HepG2 (cell line): ENCODE measurements around the gene PGK1. TPM values are rescaled to one million over a fixed set of nuclear protein-coding genes. Genes with fewer than 3 reads are reported as not detected.

Source experiments
- AKAP8 ChIP-seq: sonication (generic); formaldehyde crosslinking; IDR thresholded peaks from 2 replicates; pipeline ENCODE4 v1.5.1; 2020; ENCODE audit warnings: mild to moderate bottlenecking, missing genetic modification reagents
- EHMT2 ChIP-seq: fragments of 200-600 bp; sonication (generic); IDR thresholded peaks from 2 replicates; pipeline ENCODE4 v1.7.0; 2017; ENCODE audit warnings: antibody characterized with exemption, low read depth, low read length, borderline replicate concordance
- NFE2L2 ChIP-seq: fragments of 150-350 bp; IDR thresholded peaks from 2 replicates; pipeline ENCODE4 v1.6.1; 2014; ENCODE audit warnings: low read length
- POGZ ChIP-seq: sonication (generic); formaldehyde crosslinking; IDR thresholded peaks from 2 replicates; pipeline ENCODE4 v1.4.0; 2020; ENCODE audit warnings: mild to moderate bottlenecking, missing genetic modification reagents
- RAD51 ChIP-seq: fragments of 450-650 bp; IDR thresholded peaks from 2 replicates; pipeline ENCODE4 v1.6.1; 2016; ENCODE audit warnings: borderline replicate concordance
- RNF2 ChIP-seq: fragments of 450-650 bp; conservative IDR thresholded peaks from 2 replicates; pipeline ENCODE4 v1.6.1; 2016; ENCODE audit warnings: low read depth
- XBP1 ChIP-seq: sonication (generic); formaldehyde crosslinking; IDR thresholded peaks from 2 replicates; pipeline ENCODE4 v1.5.0; 2020; ENCODE audit warnings: missing genetic modification reagents
- XRCC5 ChIP-seq: fragments of 200-400 bp; formaldehyde crosslinking; optimal IDR thresholded peaks from 2 replicates; pipeline ENCODE3; 2017; ENCODE audit warnings: mild to moderate bottlenecking, low read length
- ZKSCAN1 ChIP-seq: fragments of 150-350 bp; IDR thresholded peaks from 2 replicates; pipeline ENCODE4 v1.6.1; 2014; ENCODE audit warnings: low read length
- ZNF329 ChIP-seq: sonication (generic); formaldehyde crosslinking; IDR thresholded peaks from 2 replicates; pipeline ENCODE4 v1.9.0; 2021; ENCODE audit warnings: low read depth, mild to moderate bottlenecking, missing genetic modification reagents
- ZNF564 ChIP-seq: sonication (generic); formaldehyde crosslinking; IDR thresholded peaks from 2 replicates; pipeline ENCODE4 v1.8.1; 2023; ENCODE audit warnings: mild to moderate bottlenecking, missing genetic modification reagents
- ZNF646 ChIP-seq: sonication (generic); formaldehyde crosslinking; IDR thresholded peaks from 2 replicates; pipeline ENCODE4 v1.9.0; 2021; ENCODE audit warnings: mild to moderate bottlenecking, missing genetic modification reagents
- ZNF724P ChIP-seq: sonication (generic); formaldehyde crosslinking; IDR thresholded peaks from 2 replicates; pipeline ENCODE4 v1.8.0; 2022; ENCODE audit warnings: missing genetic modification reagents, borderline replicate concordance
- polyA plus RNA-seq, 8 experiments: library from polyadenylated mRNA; depleted of rRNA in 3 of 8; stranded (reverse) in 7 of 8; unstranded in 1 of 8; fragments of >200 nt; fragmentation: Illumina TruSeq in 4 of 8; extraction: Trizol in 4 of 8; gene quantifications; 2 replicates each; pipeline versions ENCODE4 v1.2.1 to v1.2.3, GENCODE V29; 2011 to 2016; ENCODE audit warnings: low read depth in 4 of 8, missing spikeins in 1 of 8, mixed read lengths in 1 of 8; ENCODE audit not compliant: insufficient read depth in 1 of 8
- total RNA-seq, 5 experiments: library from RNA; depleted of rRNA; stranded (reverse); fragments of >200 nt; fragmentation: Illumina TruSeq; extraction: Trizol; gene quantifications; 2 replicates each; pipeline ENCODE4 v1.2.3, GENCODE V29; 2016; ENCODE audit warnings: low read depth in 1 of 5
- TF ChIP-seq, protein P1 (sequence below): sonication (generic); formaldehyde crosslinking; IDR thresholded peaks from 2 replicates; pipeline ENCODE4 v1.9.0; 2021; ENCODE audit warnings: missing genetic modification reagents, borderline replicate concordance
- TF ChIP-seq, protein P2 (sequence below): sonication (generic); formaldehyde crosslinking; IDR thresholded peaks from 2 replicates; pipeline ENCODE4 v1.4.0; 2020; ENCODE audit warnings: missing genetic modification reagents
- TF ChIP-seq, protein P3 (sequence below): IDR thresholded peaks from 2 replicates; pipeline ENCODE4 v1.6.1; 2016; ENCODE audit warnings: missing genetic modification reagents, missing compliant biosample characterization

The PGK1 gene
- total and polyA plus RNA-seq, 2 of the 13 experiments (the other 11 are each of a cell fraction or from before 2014, with no cell fraction given), result 325 to 1,274 TPM

- TF ChIP-seq, protein P1, sequence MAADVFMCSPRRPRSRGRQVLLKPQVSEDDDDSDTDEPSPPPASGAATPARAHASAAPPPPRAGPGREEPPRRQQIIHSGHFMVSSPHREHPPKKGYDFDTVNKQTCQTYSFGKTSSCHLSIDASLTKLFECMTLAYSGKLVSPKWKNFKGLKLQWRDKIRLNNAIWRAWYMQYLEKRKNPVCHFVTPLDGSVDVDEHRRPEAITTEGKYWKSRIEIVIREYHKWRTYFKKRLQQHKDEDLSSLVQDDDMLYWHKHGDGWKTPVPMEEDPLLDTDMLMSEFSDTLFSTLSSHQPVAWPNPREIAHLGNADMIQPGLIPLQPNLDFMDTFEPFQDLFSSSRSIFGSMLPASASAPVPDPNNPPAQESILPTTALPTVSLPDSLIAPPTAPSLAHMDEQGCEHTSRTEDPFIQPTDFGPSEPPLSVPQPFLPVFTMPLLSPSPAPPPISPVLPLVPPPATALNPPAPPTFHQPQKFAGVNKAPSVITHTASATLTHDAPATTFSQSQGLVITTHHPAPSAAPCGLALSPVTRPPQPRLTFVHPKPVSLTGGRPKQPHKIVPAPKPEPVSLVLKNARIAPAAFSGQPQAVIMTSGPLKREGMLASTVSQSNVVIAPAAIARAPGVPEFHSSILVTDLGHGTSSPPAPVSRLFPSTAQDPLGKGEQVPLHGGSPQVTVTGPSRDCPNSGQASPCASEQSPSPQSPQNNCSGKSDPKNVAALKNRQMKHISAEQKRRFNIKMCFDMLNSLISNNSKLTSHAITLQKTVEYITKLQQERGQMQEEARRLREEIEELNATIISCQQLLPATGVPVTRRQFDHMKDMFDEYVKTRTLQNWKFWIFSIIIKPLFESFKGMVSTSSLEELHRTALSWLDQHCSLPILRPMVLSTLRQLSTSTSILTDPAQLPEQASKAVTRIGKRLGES (CRISPR knock-in tag), result no peak
- no peak for TF ChIP-seq ZNF329 (CRISPR knock-in tag)
- no peak for TF ChIP-seq NFE2L2
- peak; percentile 44 for TF ChIP-seq XRCC5
- TF ChIP-seq RAD51, result no peak
- no peak for TF ChIP-seq ZNF724P
- TF ChIP-seq ZKSCAN1, result no peak
- TF ChIP-seq, protein P2, sequence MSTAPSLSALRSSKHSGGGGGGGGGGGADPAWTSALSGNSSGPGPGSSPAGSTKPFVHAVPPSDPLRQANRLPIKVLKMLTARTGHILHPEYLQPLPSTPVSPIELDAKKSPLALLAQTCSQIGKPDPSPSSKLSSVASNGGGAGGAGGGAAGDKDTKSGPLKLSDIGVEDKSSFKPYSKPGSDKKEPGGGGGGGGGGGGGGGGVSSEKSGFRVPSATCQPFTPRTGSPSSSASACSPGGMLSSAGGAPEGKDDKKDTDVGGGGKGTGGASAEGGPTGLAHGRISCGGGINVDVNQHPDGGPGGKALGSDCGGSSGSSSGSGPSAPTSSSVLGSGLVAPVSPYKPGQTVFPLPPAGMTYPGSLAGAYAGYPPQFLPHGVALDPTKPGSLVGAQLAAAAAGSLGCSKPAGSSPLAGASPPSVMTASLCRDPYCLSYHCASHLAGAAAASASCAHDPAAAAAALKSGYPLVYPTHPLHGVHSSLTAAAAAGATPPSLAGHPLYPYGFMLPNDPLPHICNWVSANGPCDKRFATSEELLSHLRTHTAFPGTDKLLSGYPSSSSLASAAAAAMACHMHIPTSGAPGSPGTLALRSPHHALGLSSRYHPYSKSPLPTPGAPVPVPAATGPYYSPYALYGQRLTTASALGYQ, result no peak
- TF ChIP-seq AKAP8 (CRISPR knock-in tag), result peak; percentile 74; the same call in 1 of the 2 replicates
- no peak for TF ChIP-seq XBP1
- TF ChIP-seq RNF2, result no peak
- no peak for TF ChIP-seq ZNF646 (CRISPR knock-in tag)
- no peak for TF ChIP-seq ZNF564 (CRISPR knock-in tag)
- 0 out of 2 replicates have a peak, but pooled peaks have one; percentile 38 for TF ChIP-seq POGZ (CRISPR knock-in tag)
- TF ChIP-seq EHMT2, result no peak
- TF ChIP-seq, protein P3, sequence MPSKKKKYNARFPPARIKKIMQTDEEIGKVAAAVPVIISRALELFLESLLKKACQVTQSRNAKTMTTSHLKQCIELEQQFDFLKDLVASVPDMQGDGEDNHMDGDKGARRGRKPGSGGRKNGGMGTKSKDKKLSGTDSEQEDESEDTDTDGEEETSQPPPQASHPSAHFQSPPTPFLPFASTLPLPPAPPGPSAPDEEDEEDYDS (CRISPR knock-in tag), result no peak; the same call in 1 of the 2 replicates
Observed at GRCh38 chrX:78139160-78140123, 35.4 kb downstream of the PGK1 start, which contains the start of gene TAF9B (continued).
